ACHN (cell line): ENCODE results near the gene RNF43.

Source experiments
- DNase-seq: peaks from one replicate; pipeline ENCODE4 v3.0.0-alpha.2; 2015
- in situ Hi-C: cut with HindIII; loops from 2 replicates; pipeline ENCODE4 v1.10.0; 2017; ENCODE audit warnings: low sequenced_read_pairs, low pct_ligation_motif_present, low pct_unique_long_range_greater_than_20kb

RNF43 gene

GRCh38 chr17:58385359-58385899, 31.9 kb downstream of the RNF43 start:
- no peak for DNase-seq
- in situ Hi-C loops: no loop called here

DNA sequence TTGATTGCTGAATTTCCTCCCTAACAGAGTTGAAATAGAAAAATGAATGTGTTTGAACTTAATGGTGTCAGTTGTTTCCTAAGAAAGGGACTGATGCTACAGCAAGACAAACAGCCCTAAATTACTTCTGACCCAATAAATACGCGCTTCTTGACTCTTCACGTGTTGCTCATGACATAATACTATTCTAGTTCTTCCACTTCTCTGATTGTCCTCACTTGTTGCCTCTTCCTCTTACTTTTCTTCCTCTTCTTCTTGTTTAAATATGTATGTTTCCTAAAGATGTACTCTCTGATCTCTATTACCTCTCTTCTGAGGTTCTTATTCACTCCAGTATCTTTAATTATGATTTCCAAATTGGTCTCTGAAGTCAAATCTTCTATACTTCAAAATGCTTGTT, 32.4 kb downstream of the RNF43 start:
- DNase-seq: no peak
- in situ Hi-C loops: no loop called here

- DNase-seq: no peak
- in situ Hi-C loops: no loop called here
Measured at GRCh38 chr17:58383892-58384462, 33.4 kb downstream of the RNF43 start.

DNA sequence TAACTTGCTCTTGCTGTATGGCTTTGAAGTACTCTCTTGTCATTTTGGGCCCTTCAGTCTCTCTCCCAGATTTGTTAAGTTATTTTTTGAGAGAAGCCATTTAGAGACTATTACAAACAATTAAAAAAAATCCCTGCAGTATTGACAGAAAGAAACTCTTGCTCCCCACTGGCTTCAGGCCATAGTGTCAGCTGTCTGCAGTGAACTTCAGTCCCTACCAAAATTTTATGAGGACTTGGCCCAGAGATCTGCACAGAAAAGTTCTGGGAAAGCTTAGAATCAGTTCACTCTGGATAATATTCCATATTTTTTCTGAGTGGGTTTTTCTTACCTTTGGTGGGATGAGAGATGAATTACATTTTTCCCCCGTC, 34.5 kb downstream of the RNF43 start:
- in situ Hi-C loops: no loop called here
- no peak for DNase-seq

DNA sequence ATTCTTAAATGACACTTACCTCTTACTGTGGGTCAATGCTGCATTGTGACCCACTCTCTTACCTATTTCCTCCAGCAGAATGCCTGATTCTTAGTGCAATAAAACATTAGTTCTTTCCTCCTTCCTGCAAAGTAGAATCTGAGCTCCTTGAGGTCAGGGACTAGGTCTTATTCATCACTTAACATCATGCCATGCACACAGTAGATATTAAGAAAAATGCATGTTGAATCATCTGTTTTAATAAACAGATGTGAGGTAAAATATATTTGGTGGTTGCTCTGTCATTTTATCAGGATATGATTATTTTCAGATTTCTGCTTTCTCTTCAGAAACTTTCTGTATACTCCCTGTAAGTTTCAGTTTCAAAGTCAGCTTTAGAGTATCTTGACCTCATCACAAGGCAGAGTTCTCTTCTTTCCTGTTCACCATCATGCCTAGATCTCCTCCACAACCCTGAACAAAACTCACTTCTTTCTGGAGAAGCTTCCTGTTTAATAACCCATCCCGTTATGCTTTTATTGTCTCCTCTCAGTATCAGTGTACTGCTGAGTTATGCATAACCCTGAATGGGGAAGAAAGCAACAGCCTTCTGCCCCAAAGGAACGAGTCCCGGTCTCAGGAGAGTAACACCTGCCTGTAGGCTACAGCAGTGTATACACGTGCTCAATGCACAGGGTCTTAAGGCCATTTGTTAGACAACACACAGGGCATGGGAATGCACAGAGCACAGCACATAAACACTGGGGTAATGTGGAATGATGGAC, 35.0 kb downstream of the RNF43 start:
- DNase-seq: no peak

GRCh38 chr17:58381124-58382035, 36.0 kb downstream of the RNF43 start:
- in situ Hi-C loops: no loop called here
- no peak for DNase-seq

More for the DNA sequence above, 35.0 kb downstream of the RNF43 start:
- in situ Hi-C loops: no loop called here

- in situ Hi-C loops: no loop called here
- DNase-seq: no peak
Measured at GRCh38 chr17:58380207-58381123, 36.9 kb downstream of the RNF43 start.

DNA sequence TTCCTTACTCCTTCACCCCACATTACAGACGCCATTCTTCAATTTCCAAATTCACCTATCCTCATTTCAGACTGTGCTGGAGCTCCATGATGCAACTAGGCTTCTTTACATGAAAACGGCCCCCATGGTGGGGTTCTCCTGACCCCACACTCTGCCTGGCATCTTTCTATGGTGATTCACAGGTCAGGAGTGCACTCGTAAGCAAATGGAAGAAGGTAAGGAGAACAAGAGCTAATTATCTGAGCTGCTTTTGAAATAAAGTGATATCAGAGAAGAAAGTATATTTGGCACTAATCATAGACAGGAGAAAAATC, 37.9 kb downstream of the RNF43 start:
- in situ Hi-C loops: no loop called here
- no peak for DNase-seq

- in situ Hi-C loops: no loop called here
- no peak for DNase-seq
Measured at GRCh38 chr17:58378733-58379510, 38.4 kb downstream of the RNF43 start.

- in situ Hi-C loops: no loop called here
Measured at GRCh38 chr17:58377661-58378060, 39.7 kb downstream of the RNF43 start.

DNA sequence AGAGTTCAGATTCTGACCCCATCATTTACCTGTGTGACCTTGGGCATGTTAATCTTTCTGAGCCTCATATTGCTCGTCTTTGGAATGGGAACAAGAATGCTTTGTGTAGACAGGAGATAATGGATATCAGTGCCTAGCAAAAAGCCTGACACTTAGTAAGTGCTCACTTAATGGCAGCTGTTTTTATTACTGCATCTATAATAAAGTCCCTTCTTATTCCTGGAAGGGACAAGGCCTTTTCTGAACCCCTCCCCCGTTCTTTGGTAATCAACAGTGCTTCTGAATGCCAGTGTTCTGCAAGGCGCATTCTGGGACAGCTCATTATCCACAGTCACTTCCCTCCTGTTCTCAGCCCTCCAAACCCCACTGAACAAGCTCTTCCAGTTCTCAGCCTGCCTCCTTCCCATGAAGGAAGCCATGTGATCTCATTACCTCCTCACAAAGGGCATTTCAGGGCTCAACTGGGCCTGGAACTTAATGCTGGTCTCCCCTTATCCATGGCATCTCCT, 40.2 kb downstream of the RNF43 start:
- DNase-seq: no peak
- in situ Hi-C loops: no loop called here

More at GRCh38 chr17:58377661-58378060, 39.7 kb downstream of the RNF43 start:
- DNase-seq: no peak

GRCh38 chr17:58376472-58377000, 40.8 kb downstream of the RNF43 start:
- in situ Hi-C loops: no loop called here
- DNase-seq: no peak

DNA sequence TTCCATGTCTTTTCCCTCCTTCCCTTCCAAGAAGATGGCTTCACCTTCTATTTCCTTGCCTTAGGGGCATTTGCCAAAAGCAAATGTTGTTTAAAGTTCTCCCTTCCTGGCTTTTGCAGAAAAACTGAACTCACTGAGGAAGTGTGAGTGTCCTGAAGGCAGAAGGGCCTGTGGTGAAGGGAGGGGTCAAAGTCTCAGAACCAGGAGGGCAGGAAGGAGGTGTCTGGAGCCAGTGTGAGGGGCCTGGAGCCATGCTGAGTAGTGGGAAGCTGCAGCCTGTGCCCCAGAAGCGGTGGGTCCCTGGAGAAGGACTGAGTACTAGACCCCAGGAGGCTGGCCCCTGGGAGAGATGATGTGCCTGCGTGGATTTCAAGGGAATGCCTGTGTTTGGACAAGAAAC, 41.5 kb downstream of the RNF43 start:
- in situ Hi-C loops: no loop called here
- DNase-seq: no peak

DNA sequence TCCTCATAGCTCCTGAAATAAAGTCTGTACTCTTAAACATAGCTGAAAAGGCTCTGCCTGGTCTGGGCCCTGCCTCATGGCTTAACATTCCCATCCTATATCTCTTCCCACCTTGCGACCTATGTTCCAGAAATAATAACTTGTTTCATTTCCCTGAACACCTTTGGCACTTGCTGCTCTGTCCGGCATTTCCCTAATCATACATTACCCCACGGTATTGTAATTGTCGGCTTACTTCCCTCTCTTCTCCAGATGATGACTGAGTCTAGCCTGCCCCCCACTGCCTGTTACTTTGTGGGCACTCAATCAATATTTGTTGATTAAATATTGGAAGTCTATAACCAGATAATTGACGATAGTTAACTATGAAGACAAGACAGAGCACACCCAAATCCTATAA, 42.1 kb downstream of the RNF43 start:
- DNase-seq: no peak
- in situ Hi-C loops: no loop called here

GRCh38 chr17:58373923-58374322, 43.4 kb downstream of the RNF43 start:
- in situ Hi-C loops: no loop called here
- DNase-seq: no peak

GRCh38 chr17:58373003-58373402, 44.3 kb downstream of the RNF43 start:
- no peak for DNase-seq

GRCh38 chr17:58371300-58371950, 45.9 kb downstream of the RNF43 start:
- in situ Hi-C loops: no loop called here
- DNase-seq: no peak

More at GRCh38 chr17:58373003-58373402, 44.3 kb downstream of the RNF43 start:
- in situ Hi-C loops: no loop called here
